ENCODE measurements around the gene MYBPC1.

The MYBPC1 gene

DNA sequence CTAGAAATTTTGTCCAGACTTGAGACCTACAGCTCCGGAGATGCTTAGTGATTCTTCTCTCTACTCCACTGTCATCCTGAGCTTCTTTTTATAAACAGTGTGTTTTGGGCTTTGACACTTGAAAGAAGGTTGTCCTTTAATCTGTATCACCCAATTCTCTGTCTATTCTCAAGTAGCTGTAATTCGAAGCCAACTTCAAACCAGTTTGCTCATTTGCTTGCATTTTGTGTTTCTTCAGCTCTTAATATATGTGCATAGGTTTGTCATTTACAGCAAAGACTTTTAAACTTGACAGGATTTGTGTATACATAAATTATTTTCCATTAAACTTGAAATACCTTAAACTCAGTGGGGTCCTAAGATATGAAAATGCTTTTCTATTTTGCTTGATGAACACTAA, 16.4 kb upstream of the MYBPC1 start:
- DNase-seq (ENCODE audit: low read depth) = no peak
- H3K9me3 ChIP-seq (ENCODE audit: control insufficient read depth, low read length) = no peaks in the 10 kb centered on the region
- H3K4me3 ChIP-seq (ENCODE audit: low read length) = no peak overlapping the region
- no peaks in the 10 kb centered on the region for H3K27me3 ChIP-seq (replicated peaks; ENCODE audit: control insufficient read depth, insufficient read depth, low read length)
- no peaks in the 10 kb centered on the region for H3K36me3 ChIP-seq (ENCODE audit: control insufficient read depth, insufficient read depth, low read length, severe bottlenecking)
- no peaks in the 10 kb centered on the region for H3K4me1 ChIP-seq (ENCODE audit: control insufficient read depth, insufficient read depth, low read length)
- H3K9ac ChIP-seq (ENCODE audit: low read length) = no peak overlapping the region

DNA sequence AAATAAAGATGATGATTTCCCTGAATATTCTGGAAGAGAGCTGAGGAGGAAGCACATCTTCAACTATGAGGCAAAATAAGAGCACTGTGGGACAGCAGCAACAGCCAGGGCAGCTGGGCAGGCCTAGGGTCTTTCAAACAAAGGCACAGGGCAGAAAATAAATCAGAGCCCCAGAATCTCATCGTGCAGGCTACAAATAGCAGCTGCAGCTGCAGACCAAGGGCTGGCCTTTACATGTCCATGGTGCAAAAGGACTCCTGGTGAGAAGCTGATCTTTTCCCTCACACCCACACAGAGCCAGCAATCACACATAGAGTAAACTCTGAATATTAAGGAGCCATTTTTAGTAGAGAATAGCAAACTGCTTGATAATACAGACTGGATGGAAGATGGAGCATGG, 13.6 kb upstream of the MYBPC1 start:
- Histone ChIP-seq H3K36me3 (ENCODE audit: control insufficient read depth, insufficient read depth, low read length, severe bottlenecking) (no peaks in the 10 kb centered on the region), H3K4me3 (ENCODE audit: low read length) (no peak overlapping the region), H3K9ac (ENCODE audit: low read length) (no peak overlapping the region), H3K9me3 (ENCODE audit: control insufficient read depth, low read length) (no peaks in the 10 kb centered on the region), H3K27me3 (replicated peaks; ENCODE audit: control insufficient read depth, insufficient read depth, low read length) (no peaks in the 10 kb centered on the region), H3K4me1 (ENCODE audit: control insufficient read depth, insufficient read depth, low read length) (no peaks in the 10 kb centered on the region)
- no peak for DNase-seq (ENCODE audit: low read depth)

DNA sequence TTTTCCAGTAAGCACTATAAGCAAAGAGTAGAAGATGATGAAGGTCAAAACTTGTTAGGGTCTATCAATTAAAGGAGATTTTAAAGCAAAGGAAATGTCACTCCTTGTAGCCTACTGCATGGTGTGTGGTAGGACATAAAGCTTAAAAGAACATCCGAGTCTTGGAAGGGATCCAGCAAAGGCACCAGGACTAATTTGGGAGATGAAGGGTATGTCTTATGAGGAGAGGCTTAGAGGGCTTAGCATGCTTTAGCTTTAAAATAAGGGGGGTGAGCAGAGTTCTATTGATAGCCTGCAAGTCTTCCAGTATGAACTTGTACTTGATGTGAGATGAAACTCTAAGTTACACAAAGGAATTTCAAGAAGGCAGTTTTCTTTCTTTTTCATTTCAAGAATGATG, 11.8 kb upstream of the MYBPC1 start:
- no peak overlapping the region for H3K4me3 ChIP-seq (ENCODE audit: low read length)
- H3K9ac ChIP-seq (ENCODE audit: low read length) = no peak overlapping the region
- no peaks in the 10 kb centered on the region for H3K9me3 ChIP-seq (ENCODE audit: control insufficient read depth, low read length)
- H3K27me3 ChIP-seq (replicated peaks; ENCODE audit: control insufficient read depth, insufficient read depth, low read length) = no peaks in the 10 kb centered on the region
- no peaks in the 10 kb centered on the region for H3K36me3 ChIP-seq (ENCODE audit: control insufficient read depth, insufficient read depth, low read length, severe bottlenecking)
- no peaks in the 10 kb centered on the region for H3K4me1 ChIP-seq (ENCODE audit: control insufficient read depth, insufficient read depth, low read length)
- no peak for DNase-seq (ENCODE audit: low read depth)

DNA sequence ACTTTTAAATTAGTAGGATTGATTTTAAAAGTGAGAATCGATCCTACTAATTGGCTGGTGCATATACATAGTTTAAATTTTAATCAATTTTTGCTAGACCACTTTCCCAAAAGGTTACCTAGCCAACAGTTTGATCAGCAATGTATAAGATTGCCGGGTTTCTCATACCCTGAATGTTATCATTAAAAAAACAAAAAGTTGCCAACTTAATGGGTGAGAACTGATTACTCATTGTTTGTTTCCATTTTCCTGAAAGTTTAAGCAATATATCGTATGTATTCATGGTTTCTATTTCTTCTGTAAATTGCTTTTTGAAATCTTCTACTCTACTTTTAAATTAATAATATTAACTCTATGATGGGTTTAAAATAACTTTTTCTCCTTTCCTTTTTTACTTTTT, 4.4 kb upstream of the MYBPC1 start:
- DNase-seq (ENCODE audit: low read depth) = no peak
- H3K9me3 ChIP-seq (ENCODE audit: control insufficient read depth, low read length) = no peaks in the 10 kb centered on the region
- no peaks in the 10 kb centered on the region for H3K27me3 ChIP-seq (replicated peaks; ENCODE audit: control insufficient read depth, insufficient read depth, low read length)
- peaks cover 5% of the 10 kb centered on the region for H3K4me1 ChIP-seq (ENCODE audit: control insufficient read depth, insufficient read depth, low read length)
- no peaks in the 10 kb centered on the region for H3K36me3 ChIP-seq (ENCODE audit: control insufficient read depth, insufficient read depth, low read length, severe bottlenecking)
- no peak overlapping the region for H3K4me3 ChIP-seq (ENCODE audit: low read length)
- no peak overlapping the region for H3K9ac ChIP-seq (ENCODE audit: low read length)

DNA sequence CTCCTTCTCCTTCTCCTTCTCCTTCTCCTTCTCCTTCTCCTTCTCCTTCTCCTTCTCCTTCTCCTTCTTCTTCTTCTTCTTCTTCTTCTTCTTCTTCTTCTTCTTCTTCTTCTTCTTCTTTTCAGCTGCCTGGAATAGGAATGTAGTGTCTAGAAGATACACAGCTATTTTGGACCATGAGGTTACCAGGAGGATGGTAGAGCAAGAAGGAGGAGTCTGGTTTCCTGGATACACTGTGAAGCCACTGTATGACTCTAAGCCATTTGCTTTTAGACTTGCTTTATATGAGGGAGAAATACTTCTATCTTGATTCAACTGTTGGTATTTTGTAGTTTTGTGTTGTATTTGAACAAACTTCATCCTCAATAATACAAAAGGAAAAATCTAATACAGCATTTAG, 3.0 kb upstream of the MYBPC1 start:
- DNase-seq (ENCODE audit: low read depth) = no peak
- Histone ChIP-seq H3K36me3 (ENCODE audit: control insufficient read depth, insufficient read depth, low read length, severe bottlenecking) (no peaks in the 10 kb centered on the region), H3K4me3 (ENCODE audit: low read length) (no peak overlapping the region), H3K4me1 (ENCODE audit: control insufficient read depth, insufficient read depth, low read length) (peaks cover 5% of the 10 kb centered on the region), H3K9me3 (ENCODE audit: control insufficient read depth, low read length) (no peaks in the 10 kb centered on the region), H3K27me3 (replicated peaks; ENCODE audit: control insufficient read depth, insufficient read depth, low read length) (no peaks in the 10 kb centered on the region), H3K9ac (ENCODE audit: low read length) (no peak overlapping the region)

DNA sequence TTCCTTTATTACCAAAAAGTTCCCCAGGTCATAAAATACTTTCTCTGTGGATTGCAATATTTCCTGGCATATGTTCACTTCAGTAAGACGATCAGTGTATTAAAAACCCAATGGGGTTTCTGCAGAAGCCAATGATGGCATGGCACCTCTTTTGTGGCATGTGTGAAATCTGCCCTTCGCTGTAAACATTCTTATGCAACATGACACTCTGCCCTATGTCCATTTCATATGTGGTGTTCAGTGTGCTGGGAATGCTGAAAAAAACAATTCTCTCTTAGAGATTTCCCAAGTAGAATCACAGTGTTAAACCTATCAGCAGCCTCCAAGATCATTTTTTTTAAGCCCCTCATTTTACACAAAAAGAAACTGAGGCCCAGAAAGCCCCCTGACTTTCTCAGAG, 2.3 kb upstream of the MYBPC1 start:
- no peak overlapping the region for H3K4me3 ChIP-seq (ENCODE audit: low read length)
- no peaks in the 10 kb centered on the region for H3K27me3 ChIP-seq (replicated peaks; ENCODE audit: control insufficient read depth, insufficient read depth, low read length)
- DNase-seq (ENCODE audit: low read depth) = no peak
- H3K4me1 ChIP-seq (ENCODE audit: control insufficient read depth, insufficient read depth, low read length) = peaks cover 5% of the 10 kb centered on the region
- no peaks in the 10 kb centered on the region for H3K9me3 ChIP-seq (ENCODE audit: control insufficient read depth, low read length)
- H3K36me3 ChIP-seq (ENCODE audit: control insufficient read depth, insufficient read depth, low read length, severe bottlenecking) = no peaks in the 10 kb centered on the region
- H3K9ac ChIP-seq (ENCODE audit: low read length) = no peak overlapping the region

DNA sequence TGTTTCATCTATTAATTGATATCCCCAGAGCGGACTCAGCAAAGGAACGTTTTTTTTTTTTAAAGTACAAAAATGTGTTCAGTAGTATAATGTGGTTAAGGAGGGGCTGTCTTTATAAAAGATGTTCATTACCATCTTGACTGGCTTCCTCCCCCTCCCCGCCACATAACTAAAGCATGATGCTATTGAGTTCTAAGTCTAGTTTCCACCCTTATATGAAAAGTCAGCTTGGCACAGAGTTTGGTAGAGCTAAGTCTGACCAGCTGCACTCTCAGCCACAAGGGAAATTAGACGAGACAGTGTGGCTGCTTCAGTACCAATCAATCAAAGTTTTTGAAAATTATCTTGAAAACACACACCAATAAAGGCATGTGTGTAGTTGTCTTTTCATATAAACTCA, 1.9 kb upstream of the MYBPC1 start:
- Histone ChIP-seq H3K4me3 (ENCODE audit: low read length) (no peak overlapping the region), H3K4me1 (ENCODE audit: control insufficient read depth, insufficient read depth, low read length) (peaks cover 5% of the 10 kb centered on the region), H3K27me3 (replicated peaks; ENCODE audit: control insufficient read depth, insufficient read depth, low read length) (no peaks in the 10 kb centered on the region), H3K9ac (ENCODE audit: low read length) (no peak overlapping the region), H3K9me3 (ENCODE audit: control insufficient read depth, low read length) (no peaks in the 10 kb centered on the region), H3K36me3 (ENCODE audit: control insufficient read depth, insufficient read depth, low read length, severe bottlenecking) (no peaks in the 10 kb centered on the region)
- no peak for DNase-seq (ENCODE audit: low read depth)

DNA sequence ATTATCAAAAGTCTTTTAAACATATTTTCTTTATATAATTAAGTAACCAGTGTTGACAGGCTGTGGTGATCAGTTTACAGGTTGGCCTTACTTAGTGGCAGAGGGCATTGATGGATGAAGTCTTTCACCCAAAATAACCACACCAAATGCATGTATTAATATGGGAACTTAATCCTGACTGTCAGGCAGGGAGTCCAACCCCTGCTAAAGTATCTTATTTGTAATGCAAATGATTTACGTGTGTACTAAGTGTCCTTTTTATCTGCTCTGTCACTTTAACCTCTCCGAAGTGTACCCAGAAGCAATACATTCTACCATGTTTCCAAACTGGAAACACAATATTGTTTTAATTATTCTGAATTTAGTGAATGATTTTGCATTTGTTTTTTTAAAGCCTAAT, 1.4 kb downstream of the MYBPC1 start:
- Histone ChIP-seq H3K9me3 (ENCODE audit: control insufficient read depth, low read length) (no peaks in the 10 kb centered on the region), H3K36me3 (ENCODE audit: control insufficient read depth, insufficient read depth, low read length, severe bottlenecking) (no peaks in the 10 kb centered on the region), H3K4me1 (ENCODE audit: control insufficient read depth, insufficient read depth, low read length) (peaks cover 5% of the 10 kb centered on the region), H3K27me3 (replicated peaks; ENCODE audit: control insufficient read depth, insufficient read depth, low read length) (no peaks in the 10 kb centered on the region), H3K9ac (ENCODE audit: low read length) (no peak overlapping the region), H3K4me3 (ENCODE audit: low read length) (no peak overlapping the region)
- no peak for DNase-seq (ENCODE audit: low read depth)

DNA sequence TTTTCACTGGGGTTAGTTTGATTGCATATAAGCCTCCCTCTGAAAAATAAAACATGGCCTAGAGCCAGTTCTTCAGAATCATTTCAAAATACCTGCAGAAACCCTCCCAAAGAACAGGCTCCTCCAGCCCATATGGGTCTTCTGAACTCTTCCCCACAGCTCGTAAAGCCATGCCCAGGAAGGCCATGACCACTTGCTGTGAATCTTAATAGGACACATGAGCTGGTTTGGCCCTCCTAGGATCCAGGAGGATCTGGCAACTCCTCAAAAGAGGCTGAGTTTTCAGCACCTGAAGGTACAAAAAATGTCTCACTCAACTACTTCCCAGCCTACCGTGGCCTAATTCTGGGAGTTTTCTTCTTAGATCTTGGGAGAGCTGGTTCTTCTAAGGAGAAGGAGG, 2.4 kb downstream of the MYBPC1 start:
- H3K4me3 ChIP-seq (ENCODE audit: low read length) = no peak overlapping the region
- H3K9me3 ChIP-seq (ENCODE audit: control insufficient read depth, low read length) = no peaks in the 10 kb centered on the region
- no peaks in the 10 kb centered on the region for H3K36me3 ChIP-seq (ENCODE audit: control insufficient read depth, insufficient read depth, low read length, severe bottlenecking)
- peaks cover 5% of the 10 kb centered on the region for H3K4me1 ChIP-seq (ENCODE audit: control insufficient read depth, insufficient read depth, low read length)
- H3K27me3 ChIP-seq (replicated peaks; ENCODE audit: control insufficient read depth, insufficient read depth, low read length) = no peaks in the 10 kb centered on the region
- no peak for DNase-seq (ENCODE audit: low read depth)
- H3K9ac ChIP-seq (ENCODE audit: low read length) = no peak overlapping the region

DNA sequence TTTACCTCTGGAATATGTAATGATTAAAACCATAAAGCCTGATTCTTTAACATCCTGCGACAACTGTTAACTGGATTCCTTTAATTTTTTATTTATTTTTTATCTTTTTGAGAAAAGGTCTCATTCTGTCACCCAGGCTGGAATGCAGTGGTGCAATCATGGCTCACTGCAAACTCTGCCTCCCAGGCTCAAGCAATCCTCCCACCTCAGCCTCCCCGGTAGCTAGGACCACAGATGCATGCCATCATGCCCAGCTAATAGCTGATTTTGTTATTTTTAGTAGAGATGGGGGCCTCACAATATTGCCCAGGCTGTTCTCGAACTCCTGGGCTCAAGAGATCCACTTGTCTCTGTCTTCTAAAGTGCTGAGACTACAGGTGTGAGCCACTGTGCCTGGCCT, 3.7 kb downstream of the MYBPC1 start:
- no peaks in the 10 kb centered on the region for H3K9me3 ChIP-seq (ENCODE audit: control insufficient read depth, low read length)
- H3K9ac ChIP-seq (ENCODE audit: low read length) = no peak overlapping the region
- no peaks in the 10 kb centered on the region for H3K36me3 ChIP-seq (ENCODE audit: control insufficient read depth, insufficient read depth, low read length, severe bottlenecking)
- no peaks in the 10 kb centered on the region for H3K4me1 ChIP-seq (ENCODE audit: control insufficient read depth, insufficient read depth, low read length)
- no peaks in the 10 kb centered on the region for H3K27me3 ChIP-seq (replicated peaks; ENCODE audit: control insufficient read depth, insufficient read depth, low read length)
- no peak overlapping the region for H3K4me3 ChIP-seq (ENCODE audit: low read length)
- DNase-seq (ENCODE audit: low read depth) = no peak

DNA sequence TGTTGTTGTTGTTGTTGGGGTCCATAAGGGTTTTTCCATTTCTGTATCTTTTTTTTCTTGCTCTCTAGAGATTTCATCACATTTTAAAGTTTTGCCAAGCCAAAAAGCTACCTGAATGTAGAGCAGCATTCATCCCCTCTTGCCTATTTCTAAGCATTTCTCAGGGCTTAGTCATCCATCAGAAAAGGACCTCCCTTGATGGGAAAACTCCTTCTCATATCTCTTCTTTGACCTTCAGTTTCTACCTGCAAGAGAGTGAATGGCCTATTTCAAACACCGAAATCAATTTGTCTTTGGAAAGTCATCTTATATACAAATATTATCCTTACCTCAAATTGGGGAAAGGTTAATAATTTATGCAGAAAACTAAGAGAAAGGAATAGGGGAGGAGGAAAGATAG, 4.5 kb downstream of the MYBPC1 start:
- no peaks in the 10 kb centered on the region for H3K27me3 ChIP-seq (replicated peaks; ENCODE audit: control insufficient read depth, insufficient read depth, low read length)
- no peak overlapping the region for H3K9ac ChIP-seq (ENCODE audit: low read length)
- H3K9me3 ChIP-seq (ENCODE audit: control insufficient read depth, low read length) = no peaks in the 10 kb centered on the region
- H3K4me3 ChIP-seq (ENCODE audit: low read length) = no peak overlapping the region
- H3K36me3 ChIP-seq (ENCODE audit: control insufficient read depth, insufficient read depth, low read length, severe bottlenecking) = no peaks in the 10 kb centered on the region
- H3K4me1 ChIP-seq (ENCODE audit: control insufficient read depth, insufficient read depth, low read length) = no peaks in the 10 kb centered on the region
- DNase-seq (ENCODE audit: low read depth) = no peak

DNA sequence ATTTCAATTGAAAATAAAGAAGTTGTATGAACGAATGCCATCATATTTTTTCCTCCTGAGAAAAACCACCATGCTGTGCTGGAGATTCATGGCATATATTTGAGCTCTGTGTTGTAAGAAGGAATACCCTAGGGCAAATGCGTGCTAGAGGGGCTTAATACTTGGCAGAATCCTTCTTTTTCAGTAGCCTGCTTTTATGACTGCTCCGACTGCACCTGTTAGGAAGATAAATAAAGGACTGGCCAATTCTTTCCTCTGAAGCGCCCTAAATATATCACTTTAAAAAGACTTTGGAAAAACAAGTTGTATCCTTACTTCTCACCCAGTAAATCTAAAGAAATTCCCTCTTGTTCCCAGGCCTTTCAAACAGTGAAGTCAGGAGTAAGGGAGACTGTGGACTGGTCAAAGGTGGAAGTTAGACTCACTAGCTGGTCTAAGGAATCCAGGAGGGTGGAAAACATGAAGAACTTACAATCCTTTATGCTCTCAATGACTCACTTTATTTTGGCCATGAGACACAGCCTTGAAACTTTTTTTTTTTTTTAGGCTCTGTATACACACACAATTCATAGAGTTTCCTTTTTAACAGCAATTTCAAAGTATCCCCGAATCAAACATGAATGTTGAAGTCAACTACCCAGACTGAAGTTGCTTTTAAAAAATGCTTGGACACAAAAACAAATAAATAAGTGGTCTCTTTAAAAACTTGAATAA, 5.2 kb downstream of the MYBPC1 start:
- no peak for DNase-seq (ENCODE audit: low read depth)
- Histone ChIP-seq H3K9ac (ENCODE audit: low read length) (no peak overlapping the region), H3K36me3 (ENCODE audit: control insufficient read depth, insufficient read depth, low read length, severe bottlenecking) (no peaks in the 10 kb centered on the region), H3K4me3 (ENCODE audit: low read length) (no peak overlapping the region), H3K4me1 (ENCODE audit: control insufficient read depth, insufficient read depth, low read length) (no peaks in the 10 kb centered on the region), H3K9me3 (ENCODE audit: control insufficient read depth, low read length) (no peaks in the 10 kb centered on the region), H3K27me3 (replicated peaks; ENCODE audit: control insufficient read depth, insufficient read depth, low read length) (no peaks in the 10 kb centered on the region)

Measured in adipocyte (in vitro differentiated cells).